ENCODE data around the gene SLC6A19.

SLC6A19 gene

GRCh38 chr5:1245905-1246576 lies 44.6 kb downstream of the SLC6A19 start:
- DNase-seq (ENCODE audit: low read depth), result no peak

- no peak for DNase-seq (ENCODE audit: low read depth)
Observed at GRCh38 chr5:1246711-1247431, 45.5 kb downstream of the SLC6A19 start.

- DNase-seq (ENCODE audit: low read depth), result no peak
Observed at GRCh38 chr5:1247811-1248210, 46.4 kb downstream of the SLC6A19 start.

GRCh38 chr5:1249366-1250280 lies 48.2 kb downstream of the SLC6A19 start:
- DNase-seq (ENCODE audit: low read depth), result no peak

GRCh38 chr5:1251678-1252580 lies 50.5 kb downstream of the SLC6A19 start:
- no peak for DNase-seq (ENCODE audit: low read depth)

GRCh38 chr5:1252681-1253080 lies 51.3 kb downstream of the SLC6A19 start:
- DNase-seq (ENCODE audit: low read depth), result no peak

- no peak for DNase-seq (ENCODE audit: low read depth)
Observed at GRCh38 chr5:1253456-1254105, 52.2 kb downstream of the SLC6A19 start.

GRCh38 chr5:1254196-1254595 lies 52.8 kb downstream of the SLC6A19 start:
- DNase-seq (ENCODE audit: low read depth), result no peak

GRCh38 chr5:1255081-1255561 lies 53.7 kb downstream of the SLC6A19 start:
- no peak for DNase-seq (ENCODE audit: low read depth)

GRCh38 chr5:1256776-1257175 lies 55.4 kb downstream of the SLC6A19 start:
- no peak for DNase-seq (ENCODE audit: low read depth)

GRCh38 chr5:1257363-1257762 lies 56.0 kb downstream of the SLC6A19 start:
- DNase-seq (ENCODE audit: low read depth), result no peak

GRCh38 chr5:1257841-1258240 lies 56.4 kb downstream of the SLC6A19 start:
- no peak for DNase-seq (ENCODE audit: low read depth)

GRCh38 chr5:1259806-1260480 lies 58.5 kb downstream of the SLC6A19 start:
- no peak for DNase-seq (ENCODE audit: low read depth)

- DNase-seq (ENCODE audit: low read depth), result no peak
Observed at GRCh38 chr5:1261643-1262042, 60.2 kb downstream of the SLC6A19 start.

GRCh38 chr5:1262381-1262780 lies 61.0 kb downstream of the SLC6A19 start:
- DNase-seq (ENCODE audit: low read depth), result no peak

GRCh38 chr5:1264211-1264610 lies 62.8 kb downstream of the SLC6A19 start:
- no peak for DNase-seq (ENCODE audit: low read depth)

GRCh38 chr5:1265026-1265425 lies 63.6 kb downstream of the SLC6A19 start:
- no peak for DNase-seq (ENCODE audit: low read depth)

- DNase-seq (ENCODE audit: low read depth), result no peak
Observed at GRCh38 chr5:1265461-1266455, 64.4 kb downstream of the SLC6A19 start.

- no peak for DNase-seq (ENCODE audit: low read depth)
Observed at GRCh38 chr5:1266791-1267190, 65.4 kb downstream of the SLC6A19 start.
